Activated CD4-positive, alpha-beta T cell treated with anti-CD3 and anti-CD28 coated beads, Interleukin-2, amount 50 U/mL, for 16 hours (primary cell): ENCODE measurements around the gene RIPOR3.
A peak's percentile ranks its signal among the peaks of the same experiment; 100 is the strongest.
"Not testable (repeated sequence)": the region's sequence is repeated elsewhere in the genome, so short reads cannot be mapped to it uniquely, and the experiment has no call there.

Source experiments
- DNase-seq: peaks from one replicate; pipeline ENCODE4 v3.0.0-alpha.2; 2020

RIPOR3 gene

DNA sequence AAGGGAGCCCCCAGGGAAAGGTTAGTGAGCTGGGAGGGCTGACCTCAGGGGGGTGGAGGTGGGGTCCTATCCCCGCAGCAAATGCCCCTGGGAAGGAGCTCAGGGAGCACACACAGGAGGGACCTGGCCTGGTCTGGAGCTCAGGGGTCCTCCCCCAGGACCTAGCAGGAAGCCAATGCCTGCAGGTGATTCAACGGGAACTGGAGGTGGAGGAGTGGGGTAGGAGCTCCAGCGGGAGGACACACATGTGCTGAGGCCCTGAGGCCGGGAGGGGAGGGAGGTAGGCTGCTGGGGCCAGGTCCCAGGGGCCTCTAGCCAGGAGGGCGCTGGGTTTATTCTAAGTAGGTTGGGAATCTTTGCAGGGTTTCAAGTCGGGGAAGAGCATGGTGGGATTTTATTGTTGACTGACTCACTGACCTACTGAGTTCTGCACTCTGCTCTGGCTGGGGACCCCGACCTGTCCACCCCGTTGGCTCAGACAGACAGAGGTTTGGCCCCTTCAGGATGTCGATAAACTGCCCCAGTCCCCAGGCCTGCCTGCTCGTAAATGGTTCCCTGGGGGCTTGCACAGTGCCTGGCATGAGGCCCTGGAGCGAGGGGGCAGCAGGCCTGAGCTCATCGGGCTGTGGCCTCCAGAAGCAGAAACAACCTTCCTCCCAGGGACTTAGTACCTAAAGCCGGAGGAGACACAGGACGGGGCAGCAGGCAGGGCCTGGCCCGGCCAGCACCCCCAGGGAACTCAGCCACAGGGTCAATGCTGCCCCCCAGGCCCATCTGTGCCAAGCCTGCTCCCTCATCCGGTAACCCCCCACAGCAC lies 62.3 kb downstream of the RIPOR3 start:
- no peak for DNase-seq

DNA sequence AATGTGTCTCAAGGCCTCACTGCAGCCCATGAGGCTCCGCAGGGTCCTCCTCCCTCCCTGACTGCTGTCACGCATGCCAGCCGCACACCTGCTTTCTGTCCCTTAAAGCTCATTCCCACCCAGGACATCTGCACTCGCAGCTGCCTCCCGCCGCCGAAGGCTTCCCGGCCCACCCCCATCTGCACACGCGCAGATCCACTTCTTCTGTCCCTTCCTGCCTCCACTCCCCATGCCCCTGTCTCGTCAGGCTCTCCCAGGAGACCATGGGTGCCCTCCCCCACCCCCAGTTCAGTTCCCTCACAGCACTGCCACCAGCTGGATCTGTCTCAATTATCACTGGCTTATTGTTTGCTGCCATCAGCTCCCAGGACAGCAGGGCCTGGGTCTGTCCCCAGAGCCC lies 63.0 kb downstream of the RIPOR3 start:
- DNase-seq: no peak

DNA sequence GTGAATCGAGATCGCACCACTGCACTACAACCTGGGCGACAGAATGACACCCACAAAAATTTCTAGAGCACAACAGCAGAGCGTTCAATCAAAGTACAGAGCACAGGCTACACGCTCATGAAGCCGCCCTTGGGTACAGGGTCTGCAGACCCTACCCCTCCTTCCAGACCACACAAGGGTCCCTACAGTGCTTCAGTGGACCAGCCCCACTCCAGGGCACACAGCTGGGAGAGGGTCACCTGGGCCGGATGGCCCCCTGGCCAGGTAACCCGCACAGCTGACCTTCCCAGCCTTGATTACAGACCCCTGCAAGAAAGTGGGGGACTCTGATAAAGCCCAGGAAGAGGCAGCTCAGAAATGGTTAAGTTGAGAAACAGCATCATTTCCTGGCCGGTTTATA lies 63.6 kb downstream of the RIPOR3 start:
- DNase-seq: no peak

DNA sequence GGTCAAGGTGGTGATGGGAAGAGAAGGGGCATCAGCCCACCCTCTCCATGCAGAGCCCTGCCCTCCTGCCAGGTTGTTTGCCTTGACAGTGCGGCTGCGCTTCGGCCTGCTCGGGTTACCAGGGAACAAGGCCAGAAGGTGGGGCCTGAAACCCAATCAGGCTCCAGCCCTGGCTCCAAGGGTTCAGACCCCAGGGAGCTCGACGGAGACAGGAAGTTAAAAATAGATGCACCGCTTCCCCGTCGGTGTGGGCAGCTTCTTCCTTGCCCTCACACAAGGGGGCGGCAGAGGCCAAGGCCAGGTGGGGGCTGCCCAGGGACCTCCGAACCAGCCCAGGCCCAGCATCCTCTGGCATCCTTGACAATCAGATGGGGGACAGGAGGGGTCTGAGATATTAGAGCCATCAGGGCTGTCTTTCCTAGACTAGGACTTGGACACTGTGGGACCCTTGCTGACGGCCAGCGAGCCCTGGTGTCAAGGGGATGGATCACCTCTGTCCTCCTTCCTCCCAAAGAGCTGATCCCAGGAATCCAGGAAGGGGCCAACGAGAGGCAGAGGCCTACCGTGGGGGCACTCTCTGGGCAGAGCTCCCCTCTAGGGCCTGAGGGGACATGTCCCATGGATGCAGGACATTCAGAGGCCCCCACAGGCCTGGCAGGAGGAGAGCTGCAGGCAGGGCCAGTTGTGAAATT lies 65.2 kb downstream of the RIPOR3 start:
- DNase-seq: peak; percentile 8

DNA sequence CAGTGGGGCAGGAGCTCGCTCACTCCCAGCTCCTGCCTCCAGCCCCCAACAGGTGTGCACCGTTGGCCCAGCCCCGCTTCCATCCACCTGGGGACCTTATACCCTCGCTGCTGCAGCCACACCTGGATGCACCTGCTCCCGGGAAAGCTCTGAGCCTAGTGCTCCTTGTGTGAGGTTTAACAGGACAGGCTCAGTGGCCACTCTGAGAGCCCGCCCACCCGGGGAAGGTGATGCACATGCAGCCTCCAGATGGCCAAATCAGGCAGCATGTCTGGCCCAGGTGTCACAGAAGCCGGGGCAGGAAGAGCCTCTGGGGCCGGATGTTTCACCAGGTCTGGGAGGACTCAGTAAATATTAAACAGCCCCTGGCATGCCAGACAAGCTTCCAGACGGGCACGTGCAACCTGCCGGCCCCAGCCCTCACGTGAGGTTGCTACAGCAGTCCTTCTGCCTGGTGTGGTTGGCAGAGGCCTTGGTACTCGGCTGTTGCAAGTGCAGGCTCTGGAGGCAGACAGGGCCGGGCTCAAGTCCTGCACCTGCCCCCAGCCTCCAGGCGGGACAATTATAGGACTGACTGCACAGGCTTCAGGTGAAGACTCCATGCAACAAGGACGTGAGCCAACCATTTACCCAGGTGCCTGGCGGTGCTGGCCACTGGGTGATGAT lies 66.9 kb downstream of the RIPOR3 start:
- DNase-seq: no peak

DNA sequence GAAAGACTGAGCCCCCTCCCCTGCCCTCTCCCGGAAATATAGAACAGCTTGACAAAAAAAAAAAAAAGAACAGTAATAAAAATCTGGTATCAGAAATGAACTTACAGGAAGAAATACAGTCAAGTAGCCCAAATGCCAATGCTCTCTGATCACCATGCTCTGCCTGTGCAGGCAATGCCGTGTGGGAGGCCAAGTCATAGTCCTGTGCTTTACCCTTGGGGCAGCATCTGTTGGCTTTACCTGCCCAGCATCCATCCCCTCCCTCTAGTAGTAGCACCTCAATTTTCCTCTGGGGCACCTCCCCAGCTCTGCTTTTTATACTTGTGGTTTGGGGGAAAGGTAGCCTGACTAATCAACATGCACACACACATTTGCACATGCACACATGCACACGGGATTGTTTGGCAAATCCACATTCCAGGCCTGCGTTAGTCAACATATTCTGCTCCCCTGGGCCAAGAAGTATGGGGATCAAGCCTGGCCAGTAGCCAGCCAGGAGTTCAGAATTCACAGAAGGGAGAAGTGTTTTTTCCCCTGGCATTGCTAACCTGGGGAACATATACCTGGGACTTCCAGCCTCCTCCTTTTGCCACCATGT lies 70.2 kb downstream of the RIPOR3 start:
- DNase-seq: no peak

DNA sequence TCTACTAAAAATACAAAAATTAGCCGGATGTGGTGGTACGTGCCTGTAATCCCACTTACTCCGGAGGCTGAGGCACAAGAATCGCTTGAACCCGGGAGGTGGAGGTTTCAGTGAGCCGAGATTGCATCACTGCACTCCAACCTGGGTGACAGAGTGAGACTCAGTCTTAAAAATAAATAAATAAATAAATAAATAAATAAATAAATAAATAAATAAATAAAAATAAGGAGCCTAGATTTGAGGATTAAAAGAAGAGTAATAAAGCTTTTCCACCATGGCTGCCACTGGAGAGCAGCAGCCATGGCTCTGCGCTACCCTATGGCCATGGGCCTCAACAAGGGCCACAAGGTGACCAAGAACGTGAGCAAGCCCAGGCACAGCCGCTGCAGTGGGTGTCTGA lies 70.9 kb downstream of the RIPOR3 start:
- DNase-seq: not testable (repeated sequence)

DNA sequence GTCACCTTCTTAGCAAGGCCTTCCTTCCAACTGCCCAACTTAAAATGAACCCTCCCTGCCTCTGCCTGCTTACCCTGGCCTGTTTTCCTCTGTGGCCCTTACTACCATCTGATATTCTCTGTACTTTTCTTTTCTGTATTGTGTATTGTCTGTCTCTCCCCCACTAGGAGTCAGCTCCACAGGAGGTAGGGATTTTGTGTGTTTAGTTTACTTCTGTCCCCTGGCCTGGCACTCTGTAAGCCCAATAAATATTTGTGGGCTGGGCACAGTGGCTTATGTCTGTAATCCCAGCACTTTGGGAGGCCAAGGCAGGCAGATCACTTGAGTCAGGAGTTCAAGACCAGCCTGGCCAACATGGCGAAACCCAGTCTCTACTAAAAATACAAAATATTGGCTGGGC lies 72.8 kb downstream of the RIPOR3 start:
- no peak for DNase-seq

DNA sequence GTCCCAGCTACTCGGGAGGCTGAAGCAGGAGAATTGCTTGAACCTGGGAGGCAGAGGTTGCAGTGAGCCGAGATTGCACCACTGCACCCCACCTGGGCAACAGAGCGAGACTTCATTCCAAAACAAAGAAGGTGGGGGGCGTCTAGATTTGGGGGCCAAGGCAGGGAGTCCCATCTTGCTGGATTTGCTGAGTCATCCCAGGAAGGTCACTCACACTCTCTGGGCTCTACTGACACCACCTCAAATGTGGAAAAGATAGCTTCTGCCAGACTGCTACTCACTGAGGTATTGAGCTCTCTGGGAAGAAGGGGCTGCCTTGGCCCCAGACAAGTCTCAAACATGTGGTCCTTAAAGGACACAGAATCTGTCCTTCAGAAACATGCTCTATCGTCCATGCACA lies 74.3 kb downstream of the RIPOR3 start:
- no peak for DNase-seq

DNA sequence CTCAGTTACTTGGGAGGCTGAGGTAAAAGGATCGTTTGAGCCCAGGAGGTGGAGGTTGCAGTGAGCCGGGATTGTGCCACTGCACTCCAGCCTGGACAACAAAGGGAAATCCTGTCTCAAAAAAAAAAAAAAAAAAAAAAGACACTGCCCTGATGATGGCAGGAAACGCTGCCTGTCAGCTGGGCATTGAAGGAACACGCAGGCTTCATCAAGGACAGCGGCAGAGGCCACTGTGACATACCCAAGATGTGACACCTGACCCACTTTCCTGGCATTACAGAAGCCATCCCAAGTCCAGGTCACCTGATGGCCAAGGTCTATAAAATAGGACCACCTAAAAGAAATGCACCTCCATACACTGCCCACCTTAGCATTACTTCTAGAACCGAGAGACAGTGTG lies 75.9 kb downstream of the RIPOR3 start:
- DNase-seq: no peak

DNA sequence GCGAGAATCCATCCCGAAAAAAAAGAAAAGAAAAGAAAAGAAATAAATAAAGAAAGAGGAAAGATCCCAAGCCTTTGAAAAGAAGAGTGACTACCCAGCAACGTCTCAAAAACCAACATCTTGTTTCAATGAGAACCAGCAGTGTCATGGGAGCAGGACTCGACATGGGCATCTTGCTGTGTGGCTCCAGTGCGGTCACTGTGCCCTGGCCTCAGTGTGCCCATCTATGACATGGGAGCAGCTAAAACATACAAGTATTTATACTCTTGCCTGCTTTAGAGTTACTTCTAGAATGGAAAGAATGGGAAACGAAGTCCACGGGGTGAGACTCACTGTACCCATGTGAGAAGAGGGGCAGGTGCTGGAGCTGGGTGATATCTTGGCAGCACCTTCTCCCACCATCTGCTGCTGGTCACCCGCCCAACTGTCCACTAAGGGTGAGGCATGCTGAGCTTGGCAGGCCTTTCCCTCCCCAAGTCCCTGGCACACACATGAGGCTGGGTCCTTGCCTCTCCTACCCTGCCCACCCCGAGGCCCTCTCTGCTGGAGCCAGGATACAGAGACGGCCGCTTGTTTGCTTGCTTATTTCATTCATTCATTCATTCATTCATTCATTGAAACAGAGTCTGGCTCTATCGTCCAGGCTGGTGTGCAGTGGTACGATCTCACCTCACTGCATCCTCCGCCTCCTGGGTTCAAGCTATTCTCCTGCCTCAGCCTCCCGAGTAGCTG lies 77.7 kb downstream of the RIPOR3 start:
- no peak for DNase-seq

DNA sequence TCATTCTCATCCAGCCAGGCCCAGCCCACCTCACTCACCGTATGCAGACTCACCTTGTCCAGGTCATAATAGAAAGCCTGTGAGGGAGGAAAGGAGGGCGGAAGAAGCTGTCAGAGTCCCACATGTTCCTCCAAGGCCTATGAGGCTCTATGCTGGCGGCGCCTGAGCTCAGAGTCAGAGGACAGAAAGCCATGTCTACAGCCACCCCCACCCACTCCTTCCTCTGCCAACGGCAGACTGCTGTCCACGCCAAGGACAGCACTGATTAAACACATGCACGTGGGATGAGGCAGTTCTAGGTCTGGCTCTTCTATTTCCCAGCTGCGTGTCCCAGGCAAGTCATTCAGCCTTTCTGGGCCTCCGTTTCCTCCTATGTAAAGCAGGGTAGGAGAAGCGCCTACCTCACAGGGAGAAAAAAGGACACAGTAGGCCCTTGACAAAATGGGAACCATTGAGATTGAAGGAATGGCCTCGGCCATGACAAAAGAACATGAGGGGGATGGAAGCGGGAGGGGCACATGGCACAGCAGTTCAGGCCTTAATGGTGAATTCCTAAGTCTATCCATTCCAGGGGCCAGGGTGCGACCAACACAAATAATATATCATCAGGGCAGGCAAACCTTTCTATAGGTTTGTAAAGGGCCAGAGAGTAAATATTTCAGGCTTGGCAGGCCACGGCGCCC lies 80.1 kb downstream of the RIPOR3 start:
- no peak for DNase-seq

DNA sequence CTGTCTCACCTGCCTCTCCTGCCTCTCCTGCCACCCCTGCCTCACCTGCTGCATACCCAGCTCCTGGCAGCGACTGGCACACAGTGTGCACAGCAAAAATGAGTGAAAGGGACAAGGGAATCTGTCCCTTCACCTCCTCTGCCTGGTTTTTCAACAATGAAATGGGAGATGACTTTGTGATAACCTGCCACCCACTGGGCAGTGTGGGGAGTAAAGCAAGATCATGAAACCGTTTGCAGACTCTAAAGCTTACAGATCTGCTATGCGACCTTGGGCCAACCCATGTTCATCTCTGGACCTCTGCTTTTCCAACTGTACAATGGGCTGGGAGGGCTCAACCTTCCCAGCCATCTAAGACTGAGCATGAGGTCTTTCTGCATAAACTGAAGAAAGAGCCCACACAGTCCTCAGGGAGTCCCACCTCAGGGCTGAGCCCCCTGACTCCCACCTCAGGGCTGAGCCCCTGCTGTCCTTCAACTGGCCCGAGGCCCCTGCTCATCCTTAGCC lies 81.1 kb downstream of the RIPOR3 start:
- DNase-seq: no peak

DNA sequence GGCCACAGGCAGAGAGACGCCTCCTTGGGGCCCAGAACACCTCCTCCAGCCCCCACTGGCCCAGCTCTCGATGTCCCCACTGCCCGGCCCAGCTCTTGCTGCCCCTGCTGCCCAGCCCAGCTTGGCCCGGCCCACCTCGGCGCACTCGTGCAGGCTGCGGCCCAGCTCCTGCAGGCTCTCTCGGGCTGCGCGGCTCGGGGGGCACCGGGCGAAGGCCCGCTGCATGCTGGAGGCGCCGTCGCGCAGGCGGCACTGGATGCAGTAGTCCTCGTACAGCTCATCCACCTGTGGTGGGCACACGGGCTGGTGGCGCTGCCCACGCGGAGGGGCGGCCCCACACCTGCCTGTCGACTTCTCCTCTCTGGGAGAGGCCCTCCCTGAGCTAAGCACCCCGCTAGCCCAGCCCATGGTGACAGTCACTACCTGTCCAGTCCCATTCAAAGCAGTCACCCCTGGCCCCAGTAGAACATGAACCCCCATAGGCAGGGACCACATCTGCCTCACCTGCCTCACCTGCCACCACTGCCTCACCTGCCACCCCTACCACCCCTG lies 81.8 kb downstream of the RIPOR3 start:
- no peak for DNase-seq

DNA sequence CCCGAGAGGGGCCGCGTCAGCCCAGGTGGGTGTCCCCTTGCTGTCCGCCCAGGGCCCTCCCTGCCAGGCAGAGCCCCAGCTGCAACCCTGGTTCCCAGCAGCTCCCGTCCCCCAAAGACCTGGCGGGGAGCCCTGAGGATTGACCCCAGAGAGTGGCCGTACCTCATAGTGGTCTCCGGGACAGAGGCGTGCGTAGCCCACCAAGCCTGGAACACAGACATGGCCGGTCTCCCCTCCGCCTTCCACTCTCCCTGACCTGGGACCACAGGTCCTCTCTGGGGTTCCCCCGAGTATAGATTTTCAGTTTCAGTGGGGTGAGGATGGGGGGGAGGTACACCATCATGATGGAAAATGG lies 82.6 kb downstream of the RIPOR3 start:
- DNase-seq: no peak

DNA sequence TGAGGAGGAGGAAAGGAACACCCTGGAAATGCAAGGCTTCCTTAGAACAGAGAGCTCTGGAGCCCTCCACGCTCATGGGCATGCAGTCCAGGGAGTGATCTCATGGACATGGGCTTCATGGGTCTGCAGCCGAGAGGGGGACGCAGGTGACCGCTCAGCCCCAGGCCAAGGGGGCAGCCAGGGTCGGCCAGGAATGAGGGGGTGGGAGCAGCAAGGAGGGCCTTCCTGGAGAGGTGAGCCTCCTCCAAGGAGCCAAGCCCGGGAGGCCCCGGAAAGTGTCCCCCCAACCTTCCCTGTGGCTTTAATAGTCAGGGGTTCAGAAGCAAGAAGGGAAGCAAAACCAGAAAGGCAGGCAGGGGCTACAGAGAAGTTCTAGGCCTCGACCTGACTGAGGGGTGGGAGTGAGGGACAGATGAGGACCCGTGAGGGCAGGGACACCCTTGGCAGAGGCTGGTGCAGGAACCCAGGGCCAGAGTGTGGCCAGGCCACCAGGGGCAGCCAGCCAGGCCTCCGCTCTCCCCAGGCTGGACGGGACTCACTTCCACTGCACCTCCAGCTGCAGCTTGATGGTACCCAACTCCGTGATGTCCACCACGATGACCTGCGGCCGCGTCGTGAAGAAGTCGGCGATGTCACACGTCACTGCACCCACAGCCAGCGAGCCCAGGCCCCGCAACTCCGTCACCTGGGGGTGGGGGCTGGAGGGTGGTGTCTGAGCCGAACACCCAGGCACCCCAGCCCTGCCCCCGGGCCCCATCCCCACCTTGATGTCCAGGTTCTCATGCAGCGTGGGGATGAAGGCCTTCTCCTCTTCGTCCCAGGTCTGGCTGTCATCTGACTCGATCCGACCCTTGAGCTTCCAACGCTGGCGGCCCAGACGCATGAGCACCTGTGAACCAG lies 83.2 kb downstream of the RIPOR3 start:
- no peak for DNase-seq

DNA sequence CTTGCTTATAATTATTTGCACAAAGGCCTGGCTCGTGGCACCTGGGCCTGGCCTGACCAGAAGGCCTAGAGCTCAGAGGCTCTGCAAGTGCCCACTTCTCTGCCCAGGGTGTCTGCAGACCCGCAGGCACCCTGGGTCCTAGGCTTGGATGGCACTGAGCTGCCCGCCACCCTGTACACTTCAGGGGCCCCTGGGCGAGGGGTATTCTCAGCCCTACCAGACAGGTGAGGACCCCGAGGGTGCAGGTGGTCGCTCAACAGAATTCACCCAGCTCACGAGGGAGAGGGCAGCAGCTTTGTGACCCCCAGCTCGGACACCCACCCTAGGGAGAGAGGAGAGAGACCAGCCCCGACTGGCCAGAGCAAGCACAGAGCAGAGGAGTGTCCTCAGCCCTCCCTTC lies 83.9 kb downstream of the RIPOR3 start:
- DNase-seq: no peak

DNA sequence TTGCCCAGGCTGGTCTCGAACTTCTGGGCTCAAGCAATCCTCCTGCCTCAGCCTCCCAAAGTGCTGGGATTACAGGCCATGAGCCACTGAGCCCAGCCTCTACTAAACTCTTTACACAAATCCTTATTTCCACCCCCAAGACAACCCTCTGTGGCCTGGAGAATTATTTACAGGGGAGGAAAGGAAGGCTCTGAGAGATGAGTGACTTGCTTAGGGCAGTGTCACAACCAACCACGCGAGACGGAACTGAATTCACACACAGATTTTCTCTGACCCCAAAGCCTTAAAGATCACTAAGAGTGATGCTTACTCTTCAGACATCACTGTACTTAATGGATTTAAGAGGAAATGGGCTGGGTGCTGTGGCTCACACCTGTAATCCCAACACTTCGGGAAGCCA lies 86.2 kb downstream of the RIPOR3 start:
- DNase-seq: no peak

DNA sequence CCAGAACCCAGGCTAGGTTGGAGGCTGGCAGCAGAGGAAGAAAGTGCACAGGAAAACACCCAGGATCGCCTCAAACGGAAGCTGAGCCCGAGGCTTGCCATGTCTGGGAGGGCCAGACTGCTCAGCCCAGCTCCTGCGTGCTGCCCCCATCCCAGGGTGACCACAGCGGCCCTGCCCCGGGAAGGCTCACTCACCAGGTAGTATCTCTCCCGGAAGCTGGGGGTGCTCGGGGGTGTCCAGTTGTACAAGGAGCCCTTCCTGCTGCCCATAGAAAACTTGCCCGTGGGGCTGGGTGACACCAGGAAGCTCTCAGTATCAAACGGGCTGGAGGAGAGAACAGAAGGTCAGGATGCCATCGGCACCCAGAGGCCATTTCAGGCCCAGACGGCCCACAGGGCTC lies 86.9 kb downstream of the RIPOR3 start:
- DNase-seq: no peak

DNA sequence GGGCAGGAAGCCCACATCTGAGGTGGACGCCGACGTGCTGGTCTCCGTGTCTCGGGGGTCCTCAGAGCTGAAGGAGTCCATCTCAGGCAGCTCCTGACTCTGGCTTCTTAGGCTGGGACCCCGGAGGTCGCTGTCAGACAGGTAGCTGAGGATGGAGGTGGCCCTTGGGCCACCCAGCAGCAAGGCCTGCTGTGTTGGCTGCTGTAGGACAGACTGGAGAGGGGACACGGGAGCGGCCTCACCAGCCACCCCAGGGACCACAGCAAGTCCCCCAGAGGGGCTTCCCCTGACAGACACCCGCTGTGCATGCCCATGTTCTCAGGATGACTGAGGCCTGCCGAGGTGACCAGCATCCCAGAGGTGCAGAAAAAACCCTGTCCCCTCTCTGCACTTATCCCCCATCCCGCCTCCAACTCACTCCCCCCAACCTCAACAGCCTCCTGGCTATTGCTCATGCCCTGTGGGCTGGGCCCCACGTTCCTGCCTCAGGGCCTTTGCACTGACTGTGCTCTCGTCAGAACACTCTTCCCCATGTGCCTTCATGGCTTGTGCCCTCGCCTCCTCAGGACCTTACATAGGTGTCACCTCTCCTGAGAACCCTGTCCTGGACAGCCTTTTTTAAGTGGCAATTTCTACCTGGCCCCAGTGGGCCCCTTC lies 88.8 kb downstream of the RIPOR3 start:
- no peak for DNase-seq
